HS-27A (cell line): ENCODE results near the gene MAGEA11.
"Not testable (repeated sequence)": the region's sequence is repeated elsewhere in the genome, so short reads cannot be mapped to it uniquely, and the experiment has no call there.

Source experiments
- DNase-seq: peaks from one replicate; pipeline ENCODE4 v3.0.0-alpha.2; 2012; ENCODE audit warnings: low read depth, missing footprints

MAGEA11 gene, protein sequence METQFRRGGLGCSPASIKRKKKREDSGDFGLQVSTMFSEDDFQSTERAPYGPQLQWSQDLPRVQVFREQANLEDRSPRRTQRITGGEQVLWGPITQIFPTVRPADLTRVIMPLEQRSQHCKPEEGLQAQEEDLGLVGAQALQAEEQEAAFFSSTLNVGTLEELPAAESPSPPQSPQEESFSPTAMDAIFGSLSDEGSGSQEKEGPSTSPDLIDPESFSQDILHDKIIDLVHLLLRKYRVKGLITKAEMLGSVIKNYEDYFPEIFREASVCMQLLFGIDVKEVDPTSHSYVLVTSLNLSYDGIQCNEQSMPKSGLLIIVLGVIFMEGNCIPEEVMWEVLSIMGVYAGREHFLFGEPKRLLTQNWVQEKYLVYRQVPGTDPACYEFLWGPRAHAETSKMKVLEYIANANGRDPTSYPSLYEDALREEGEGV

DNA sequence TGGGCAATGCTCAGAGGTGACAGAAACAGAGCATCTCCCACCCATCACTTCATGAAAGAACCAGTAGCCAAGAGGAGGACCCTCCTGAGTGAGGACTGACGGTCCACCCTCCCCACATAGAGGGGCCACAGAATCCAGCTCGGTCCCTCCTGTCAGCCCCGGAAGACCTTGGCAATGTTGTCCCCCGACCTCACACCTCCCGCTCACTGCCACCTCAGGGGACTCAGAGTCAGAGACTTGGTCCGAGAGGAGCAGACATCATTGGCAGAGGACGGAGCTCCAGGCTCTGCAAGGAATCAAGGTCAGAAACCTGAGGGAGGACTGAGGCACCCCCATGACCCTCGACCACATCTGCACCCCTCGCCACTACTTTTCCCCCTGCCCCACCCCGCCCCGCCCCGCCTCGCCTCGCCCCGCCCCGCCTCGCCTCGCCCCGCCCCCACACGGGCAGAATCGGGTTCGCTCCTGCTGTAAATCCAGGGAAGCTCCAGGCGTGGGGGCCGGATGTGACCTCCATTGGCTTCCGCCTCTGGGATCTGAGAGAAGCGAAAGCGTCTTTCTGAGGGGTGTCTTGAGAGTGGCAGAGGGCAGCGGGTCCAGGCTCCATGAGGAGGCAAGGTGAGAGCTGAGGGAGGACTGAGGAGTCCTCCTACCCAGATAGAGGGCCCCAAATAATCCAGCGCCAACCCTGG, at the start of gene MAGEA11:
Gene MAGEA11 (plus strand): TSS at position 516 of the 692 bp plus-strand sequence. CDS start 1,100 bp downstream, outside the sequence.
- no peak for DNase-seq

DNA sequence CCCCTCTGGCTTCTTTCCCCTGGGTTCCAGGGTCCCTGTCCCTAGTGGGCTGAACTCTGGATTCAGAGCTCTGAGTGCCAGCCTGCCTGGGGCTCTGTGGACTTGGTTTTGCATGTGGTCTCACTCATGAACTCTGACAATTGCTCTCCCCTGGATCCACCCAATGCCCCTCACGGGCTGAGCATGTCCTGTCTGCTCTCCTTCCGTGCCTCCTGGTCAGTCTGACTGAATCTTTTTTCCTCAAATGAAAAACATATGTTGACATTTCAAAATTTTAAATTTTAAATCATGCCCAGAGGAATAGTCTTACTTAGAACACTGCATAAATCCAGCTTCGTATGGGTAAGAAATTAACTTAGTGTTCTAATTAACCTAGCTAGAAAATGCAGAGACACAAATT, 36.8 kb upstream of the MAGEA11 start:
- not testable (repeated sequence) for DNase-seq

DNA sequence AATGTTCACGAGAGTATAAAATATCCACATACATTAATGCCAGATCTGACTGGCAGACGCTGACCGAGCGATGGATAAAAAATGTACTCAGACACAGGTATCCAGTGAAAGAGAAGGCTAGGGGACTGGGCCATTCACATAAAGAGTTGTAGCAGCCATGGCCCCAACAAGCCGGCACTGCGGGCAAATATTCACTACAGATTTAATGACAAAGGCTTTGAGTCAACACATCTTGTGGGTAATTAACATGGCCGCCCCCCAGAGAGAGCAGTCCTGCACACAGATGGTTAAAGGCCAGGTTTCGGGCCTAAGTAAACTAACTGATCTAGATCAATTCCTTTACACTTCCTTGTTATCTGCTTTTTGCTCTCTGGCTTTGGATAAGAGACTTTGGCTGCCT, 36.3 kb upstream of the MAGEA11 start:
- DNase-seq, result not testable (repeated sequence)

DNA sequence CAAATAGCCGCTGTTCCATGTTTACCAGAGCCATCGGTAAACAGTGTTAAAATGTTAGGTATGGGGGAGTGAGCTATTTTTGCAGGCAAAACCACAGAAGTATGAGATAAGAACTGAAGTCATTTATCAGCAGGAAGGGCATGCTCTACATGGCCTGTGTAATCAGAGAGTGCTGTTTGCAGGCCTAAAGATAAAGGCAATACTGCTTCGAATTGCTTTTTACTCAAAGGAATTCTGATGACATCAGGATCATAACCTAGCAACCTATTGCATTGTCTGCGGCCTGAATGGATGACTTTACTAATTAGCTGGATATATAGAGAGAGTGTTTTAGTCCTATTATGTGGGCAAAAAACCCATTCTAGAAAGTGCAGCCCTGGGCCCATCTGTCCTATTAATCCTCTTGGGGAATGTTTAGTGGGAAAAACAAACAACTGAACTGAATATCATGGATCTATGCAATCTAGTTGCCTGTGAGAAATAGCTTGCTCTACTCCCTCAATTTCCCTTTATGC, 32.6 kb upstream of the MAGEA11 start:
- DNase-seq, result not testable (repeated sequence)

DNA sequence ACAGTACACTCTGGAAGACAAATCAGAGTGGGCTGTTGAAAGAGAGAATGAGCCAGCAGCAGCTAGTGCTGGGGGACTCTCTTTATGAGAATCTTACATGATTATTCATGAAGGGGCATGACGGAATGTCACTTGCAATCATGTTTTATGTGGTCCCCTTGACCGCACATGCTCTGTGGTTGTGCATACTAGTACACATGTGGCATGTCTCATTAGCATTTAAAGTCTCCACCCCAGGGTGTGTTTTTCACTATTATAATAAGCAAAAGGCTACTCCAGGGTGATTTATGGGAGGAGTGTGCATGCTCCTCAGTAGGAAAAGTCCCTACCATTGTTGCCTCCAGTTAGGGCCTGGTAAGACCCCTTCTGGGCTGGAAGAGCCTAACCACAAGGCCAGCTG, 30.7 kb upstream of the MAGEA11 start:
- DNase-seq, result no peak

DNA sequence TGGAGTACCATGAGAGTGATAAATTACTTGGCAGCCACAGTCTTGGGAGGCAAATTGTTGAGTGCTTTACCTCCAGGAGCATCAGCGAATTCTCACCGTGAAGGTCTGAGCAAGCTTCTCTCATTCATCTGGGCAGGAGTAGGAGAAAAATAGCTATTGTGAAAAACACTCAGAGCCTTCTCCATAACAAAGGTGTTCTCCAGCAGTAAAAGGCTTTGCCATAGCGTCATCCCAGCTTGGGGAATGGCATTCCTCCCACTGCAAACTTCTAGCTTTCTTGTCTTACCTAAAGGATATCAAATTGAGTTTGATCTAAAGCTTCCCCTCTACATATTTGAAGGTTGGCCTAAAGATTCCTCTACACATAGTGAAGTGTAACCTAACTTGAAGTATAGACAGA, 29.8 kb upstream of the MAGEA11 start:
- no peak for DNase-seq

DNA sequence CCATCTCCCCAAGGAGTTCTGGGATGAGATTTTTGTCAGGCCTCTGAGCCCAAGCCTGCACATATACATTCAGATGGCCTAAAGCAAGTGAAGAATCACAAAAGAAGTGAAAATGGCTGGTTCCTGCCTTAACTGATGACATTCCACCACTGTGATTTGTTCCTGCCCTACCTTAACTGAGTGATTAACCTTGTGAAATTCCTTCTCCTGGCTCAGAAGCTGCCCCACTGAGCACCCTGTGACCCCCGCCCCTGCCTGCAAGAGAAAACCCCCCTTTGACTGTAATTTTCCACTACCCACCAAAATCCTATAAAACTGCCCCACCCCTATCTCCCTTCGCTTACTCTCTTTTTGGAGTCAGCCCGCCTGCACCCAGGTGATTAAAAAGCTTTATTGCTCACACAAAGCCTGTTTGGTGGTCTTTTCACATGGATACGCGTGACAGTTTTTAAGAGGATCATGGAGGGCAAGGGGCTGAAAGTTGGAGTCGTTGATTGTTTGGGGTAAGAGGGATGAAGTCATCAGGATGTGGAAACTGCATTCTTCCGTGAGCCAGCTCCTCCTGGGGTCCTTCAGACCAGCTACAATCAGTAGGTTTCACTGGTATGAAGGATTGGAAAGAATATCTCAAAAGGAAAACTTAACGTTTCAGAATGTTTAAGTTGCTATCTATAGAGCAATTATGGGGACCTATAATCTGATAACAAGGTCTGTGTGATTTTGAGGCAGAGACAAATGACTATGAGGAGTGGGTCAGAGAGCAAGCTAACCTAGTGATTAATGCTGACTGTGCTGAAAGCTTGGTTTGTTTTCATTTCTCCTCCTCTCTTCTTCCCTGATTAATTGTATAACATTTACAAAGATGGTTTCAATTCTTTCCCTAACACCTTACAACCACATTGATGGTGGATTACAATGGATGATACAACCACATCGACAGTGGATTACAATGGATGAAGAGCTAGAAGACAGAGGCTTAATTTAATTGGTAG, 28.6 kb upstream of the MAGEA11 start:
- DNase-seq, result no peak

DNA sequence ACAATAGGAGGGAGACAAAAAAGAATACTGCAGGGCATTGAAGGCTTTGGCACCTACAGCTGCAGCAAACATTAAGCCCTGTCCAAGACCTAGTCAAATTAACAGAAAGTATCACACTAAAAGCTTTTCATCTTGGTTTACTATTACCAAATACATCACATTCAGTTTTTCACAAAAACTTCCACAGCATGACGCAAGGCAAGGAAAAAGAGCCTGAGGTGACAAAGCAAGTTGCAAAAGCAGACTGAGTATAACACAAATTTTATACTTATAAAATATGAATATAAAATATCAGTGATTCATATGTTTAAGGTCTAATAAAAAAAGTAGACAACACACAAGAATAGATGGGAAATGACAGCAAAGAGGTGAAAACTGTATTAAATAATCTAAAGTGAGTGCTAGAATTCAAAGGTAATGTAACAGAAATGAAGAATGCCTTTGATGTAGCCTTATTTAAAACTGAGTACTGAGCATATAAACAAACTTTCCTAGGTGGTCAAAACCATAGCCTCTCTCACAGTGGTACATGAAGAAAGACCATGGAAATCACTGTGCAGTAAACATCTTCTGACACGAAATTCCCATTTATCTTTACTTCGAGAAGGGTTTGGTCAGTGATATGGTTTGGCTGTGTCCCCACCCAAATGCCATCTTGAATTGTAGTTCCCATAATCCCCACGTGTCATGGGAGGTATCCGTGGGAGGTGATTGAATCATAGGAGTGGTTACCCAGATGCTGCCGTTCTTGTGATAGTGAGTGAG, 27.7 kb upstream of the MAGEA11 start:
- no peak for DNase-seq

DNA sequence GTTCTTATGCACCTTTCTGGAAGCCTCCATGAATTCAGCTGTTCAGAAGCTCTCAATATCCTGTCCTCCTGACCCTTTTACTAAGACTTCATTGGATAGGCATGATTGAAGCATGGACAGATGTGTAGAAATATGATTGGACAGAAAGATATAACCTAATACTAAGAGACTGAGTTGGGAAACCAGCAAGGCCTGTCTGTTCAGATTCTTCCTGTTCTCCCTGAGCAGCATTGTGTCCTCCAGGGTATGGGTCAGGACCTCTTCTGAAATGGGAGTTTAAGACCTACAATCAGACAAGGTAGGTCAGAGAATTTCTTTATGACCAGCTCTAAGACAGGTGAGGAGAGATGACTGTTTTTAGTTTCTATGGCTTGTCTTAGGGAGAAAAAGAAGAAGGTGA, 23.9 kb upstream of the MAGEA11 start:
- DNase-seq, result no peak

DNA sequence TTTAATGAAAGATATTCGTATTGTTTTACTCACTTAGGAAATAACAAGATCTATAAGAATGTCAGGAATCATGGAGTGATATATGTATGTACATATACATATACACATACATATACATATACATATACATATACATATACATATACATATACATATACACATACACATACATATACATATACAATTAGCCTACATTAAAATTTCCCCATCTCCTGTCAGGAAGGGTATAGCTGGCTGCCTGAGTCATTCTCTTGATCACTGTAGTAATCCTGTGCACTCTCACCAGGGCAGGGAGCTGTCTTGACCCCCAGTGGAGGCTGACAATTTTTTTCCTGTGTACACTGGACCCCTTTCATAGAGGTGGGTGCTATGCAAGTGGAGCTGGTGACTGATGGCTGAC, 23.3 kb upstream of the MAGEA11 start:
- no peak for DNase-seq

DNA sequence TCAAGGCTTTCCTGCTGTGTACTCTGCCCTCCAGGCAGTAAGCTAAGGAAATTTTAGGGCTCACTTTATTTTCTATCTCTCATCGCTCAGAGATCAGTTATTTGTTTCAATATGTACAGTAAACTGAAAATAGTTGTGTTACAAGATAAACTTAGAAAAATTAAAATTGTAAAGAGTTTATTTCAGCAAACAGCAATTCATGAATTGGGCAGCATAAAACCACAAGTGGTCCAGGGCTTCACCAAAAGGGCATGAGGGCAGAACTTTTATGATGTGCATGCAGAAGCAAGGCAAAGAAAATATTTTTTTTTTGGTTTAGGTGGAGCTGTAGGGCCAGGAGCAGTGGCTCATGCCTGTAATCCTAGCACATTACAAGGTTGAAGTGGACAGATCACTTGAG, 20.1 kb upstream of the MAGEA11 start:
- DNase-seq, result no peak

DNA sequence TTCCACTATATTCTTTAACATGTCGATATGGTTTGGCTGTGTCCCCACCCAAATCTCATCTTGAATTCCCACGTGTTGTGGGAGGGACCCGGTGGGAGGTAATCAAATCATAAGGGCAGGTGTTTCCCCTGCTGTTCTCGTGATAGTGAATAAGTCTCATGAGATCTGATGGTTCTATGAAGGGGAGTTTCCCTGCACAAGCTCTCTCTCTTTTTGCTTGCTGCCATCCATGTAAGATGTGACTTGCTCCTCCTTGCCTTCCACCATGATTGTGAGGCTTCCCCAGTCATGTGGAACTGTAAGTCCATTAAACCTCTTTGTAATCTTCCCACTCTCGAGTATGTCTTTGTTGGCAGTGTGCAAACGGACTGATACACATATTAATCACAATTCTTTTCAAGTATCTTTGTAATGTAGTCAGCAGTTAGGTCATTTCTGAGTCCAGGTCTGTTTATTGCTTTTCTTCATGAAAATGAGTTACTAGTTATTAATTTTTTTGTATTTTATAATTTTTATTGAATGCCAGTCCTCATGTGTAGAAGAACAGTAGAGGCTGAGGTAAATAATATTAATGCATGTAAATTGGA, 19.1 kb upstream of the MAGEA11 start:
- not testable (repeated sequence) for DNase-seq

DNA sequence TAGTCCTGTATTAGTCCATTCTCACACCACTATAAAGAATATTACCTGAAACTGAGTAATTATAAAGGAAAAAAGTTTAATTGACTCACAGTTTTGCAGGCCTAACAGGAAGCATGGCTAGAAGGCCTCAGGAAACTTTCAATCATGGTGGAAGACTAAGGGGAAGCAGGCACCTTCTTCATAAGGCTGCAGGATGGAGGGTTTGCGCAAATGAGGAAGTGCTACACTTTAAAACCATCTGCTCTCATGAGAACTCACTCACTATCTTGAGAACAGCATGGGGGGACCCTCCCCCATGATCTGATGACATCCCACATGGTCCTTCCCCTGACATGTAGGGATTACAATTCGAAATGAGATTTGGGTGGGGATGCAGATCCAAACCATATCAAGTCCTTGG, 12.1 kb upstream of the MAGEA11 start:
- no peak for DNase-seq

DNA sequence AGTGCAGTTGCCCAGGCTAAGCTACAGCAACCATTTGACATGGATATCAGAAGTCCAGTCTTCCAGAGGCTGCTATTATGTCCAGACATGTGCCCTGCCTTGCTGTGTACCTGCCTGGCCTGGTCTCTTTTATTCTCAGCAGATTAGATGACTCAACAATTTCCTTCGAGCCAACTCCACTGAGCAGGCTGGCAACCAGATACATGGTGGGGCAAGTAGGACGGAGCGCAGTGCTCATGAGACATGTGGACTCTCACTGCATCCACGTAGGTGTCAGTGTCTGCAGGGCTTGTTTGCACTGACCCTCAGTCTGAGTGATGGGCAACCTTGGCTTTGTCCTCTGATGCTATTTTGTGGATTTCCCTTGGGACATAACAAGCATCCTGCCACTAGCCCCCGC, 7.2 kb upstream of the MAGEA11 start:
- no peak for DNase-seq

DNA sequence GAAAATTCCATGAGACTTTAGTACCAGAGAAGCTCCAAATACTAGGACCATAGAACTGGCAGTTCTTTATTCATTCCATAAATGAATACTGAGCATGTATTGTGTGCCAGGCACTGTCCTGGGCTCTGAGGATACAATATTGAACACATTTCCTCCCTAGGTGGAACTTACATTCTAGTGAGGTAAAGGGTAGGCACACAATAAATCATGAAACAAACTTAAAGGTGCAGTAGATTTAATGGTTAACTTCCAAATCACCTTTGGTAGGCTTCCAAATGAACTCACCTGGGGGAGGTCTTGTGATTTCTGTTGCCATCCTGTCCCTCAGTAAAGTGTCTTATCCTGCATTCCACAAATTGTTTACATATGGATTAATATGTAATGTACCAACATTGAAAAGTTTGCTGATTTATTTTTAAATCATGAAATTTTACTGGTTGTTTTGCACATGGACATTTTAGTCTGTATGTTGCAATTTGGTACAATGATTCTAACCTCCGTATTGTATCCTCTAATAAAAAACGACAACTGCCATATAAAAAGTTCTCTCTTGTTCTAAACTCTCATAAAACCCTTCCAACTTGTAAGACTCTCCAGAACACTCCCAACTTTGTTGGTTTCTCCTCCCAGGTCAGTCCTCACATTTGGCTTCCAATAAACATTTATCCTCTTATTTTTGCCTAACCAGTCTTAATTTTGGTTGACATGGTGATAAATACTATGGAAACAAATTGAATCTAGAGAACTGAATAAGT, 4.5 kb upstream of the MAGEA11 start:
- no peak for DNase-seq

DNA sequence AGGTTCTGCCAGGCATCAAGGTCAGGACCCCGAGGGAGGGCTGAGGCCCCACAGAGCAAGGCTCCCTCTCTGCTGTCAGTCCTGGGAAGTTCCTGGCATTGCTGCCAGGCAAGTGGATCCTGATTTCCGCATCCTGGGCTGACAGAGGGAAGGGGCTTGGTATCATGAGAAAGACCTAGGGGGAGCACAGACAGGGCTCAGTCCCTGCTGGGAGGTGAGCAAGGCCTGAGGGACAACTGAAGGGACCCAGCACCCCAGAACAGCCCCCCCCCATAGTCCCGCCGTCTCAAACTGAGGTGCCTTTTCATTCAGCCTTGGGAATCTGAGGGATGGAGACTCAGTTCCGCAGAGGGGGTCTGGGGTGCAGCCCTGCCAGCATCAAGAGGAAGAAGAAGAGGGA, 971 bp downstream of the MAGEA11 start:
- DNase-seq, result no peak

DNA sequence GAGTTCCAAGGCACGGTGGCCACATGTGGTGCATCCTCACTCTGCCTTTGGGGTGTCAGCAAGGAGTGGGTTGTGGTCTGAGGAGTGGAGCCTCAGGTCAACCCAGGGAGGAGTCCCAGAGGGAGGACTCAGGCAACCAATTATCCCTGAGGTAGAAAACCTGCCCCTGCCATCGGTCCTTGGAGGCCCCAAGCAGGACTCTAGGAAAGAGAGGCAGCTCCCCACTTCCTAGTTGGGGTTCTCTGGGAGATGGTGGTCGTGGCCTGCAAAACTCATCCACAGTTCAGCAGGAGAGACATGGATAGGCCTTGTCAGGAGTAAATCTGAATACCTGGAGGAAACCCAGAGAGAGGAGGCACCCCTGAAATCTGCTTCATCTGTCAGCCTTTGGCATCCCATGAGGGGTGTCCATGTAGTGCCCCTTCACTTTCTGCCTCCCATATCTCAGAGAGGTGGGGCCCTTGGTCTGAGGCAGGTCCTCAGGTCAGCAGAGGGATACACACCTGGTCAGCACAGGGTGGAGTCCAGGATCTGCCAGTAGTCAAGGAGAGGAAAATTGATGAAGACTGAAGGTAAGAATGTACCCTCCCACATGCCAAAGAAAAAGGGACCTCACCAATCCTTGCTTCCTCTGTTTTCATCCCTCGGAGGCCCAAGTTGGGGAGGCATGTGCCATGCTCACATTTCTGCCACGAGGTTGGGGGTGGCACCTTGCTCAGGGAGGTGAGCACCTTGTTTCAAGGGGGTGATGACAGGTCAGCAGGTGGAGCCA, 1.6 kb downstream of the MAGEA11 start:
- no peak for DNase-seq

DNA sequence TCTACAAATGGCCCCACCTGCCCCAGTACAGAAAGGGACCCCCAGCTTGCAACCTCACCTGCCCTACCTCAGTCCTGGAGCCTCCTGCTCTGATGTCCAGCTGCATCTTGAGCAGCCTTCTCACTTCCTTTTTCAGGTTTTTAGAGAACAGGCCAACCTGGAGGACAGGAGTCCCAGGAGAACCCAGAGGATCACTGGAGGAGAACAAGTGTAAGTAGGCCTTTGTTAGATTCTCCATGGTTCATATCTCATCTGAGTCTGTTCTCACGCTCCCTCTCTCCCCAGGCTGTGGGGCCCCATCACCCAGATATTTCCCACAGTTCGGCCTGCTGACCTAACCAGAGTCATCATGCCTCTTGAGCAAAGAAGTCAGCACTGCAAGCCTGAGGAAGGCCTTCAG, 3.6 kb downstream of the MAGEA11 start:
- no peak for DNase-seq

DNA sequence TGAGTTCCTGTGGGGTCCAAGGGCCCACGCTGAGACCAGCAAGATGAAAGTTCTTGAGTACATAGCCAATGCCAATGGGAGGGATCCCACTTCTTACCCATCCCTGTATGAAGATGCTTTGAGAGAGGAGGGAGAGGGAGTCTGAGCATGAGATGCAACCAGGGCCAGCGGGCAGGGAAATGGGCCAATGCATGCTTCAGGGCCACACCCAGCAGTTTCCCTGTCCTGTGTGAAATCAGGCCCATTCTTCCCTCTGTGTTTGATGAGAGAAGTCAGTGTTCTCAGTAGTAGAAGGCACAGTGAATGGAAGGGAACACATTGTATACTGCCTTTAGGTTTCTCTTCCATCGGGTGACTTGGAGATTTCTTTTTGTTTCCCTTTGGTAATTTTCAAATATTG, 4.8 kb downstream of the MAGEA11 start:
- no peak for DNase-seq
